WTC11 (cell line): ENCODE results near the gene ZEB1. TPM values are rescaled to one million over a fixed set of nuclear protein-coding genes. Genes with fewer than 3 reads are reported as not detected.

Experiments used
- ATAC-seq: fragments of 200-7000 bp; cut with Tn5 transposase; 2 replicates; pipeline ENCODE4 v1.10.0; 2021; ENCODE audit warnings: mild to moderate bottlenecking, moderate library complexity
- CTCF ChIA-PET: fragments of 300-600 bp; sonication (Branson Sonifier 250); formaldehyde crosslinking; loops from one replicate; lab custom pipeline; 2021; ENCODE audit warnings: antibody characterized with exemption; lab: Charles Lee
- POLR2A ChIA-PET: fragments of 350-600 bp; sonication (Branson Sonifier 250); formaldehyde crosslinking; loops from one replicate; lab custom pipeline; 2021; ENCODE audit warnings: antibody characterized with exemption; lab: Charles Lee
- DNase-seq: peaks from one replicate; pipeline ENCODE4 v3.0.0; 2021; ENCODE audit warnings: low spot score
- H3K27ac Mint-ChIP-seq: 2 replicates; pipeline ENCODE4 v1.8.0; 2021; ENCODE audit warnings: mixed read lengths
- H3K27me3 Mint-ChIP-seq: 2 replicates; pipeline ENCODE4 v1.8.0; 2021; ENCODE audit warnings: low read depth, mild to moderate bottlenecking, moderate library complexity, mixed read lengths
- H3K36me3 Mint-ChIP-seq: 2 replicates; pipeline ENCODE4 v1.8.0; 2021; ENCODE audit warnings: mixed read lengths
- H3K4me1 Mint-ChIP-seq: 2 replicates; pipeline ENCODE4 v1.8.0; 2022; ENCODE audit warnings: mixed read lengths
- H3K4me3 Mint-ChIP-seq: 2 replicates; pipeline ENCODE4 v1.8.0; 2021; ENCODE audit warnings: mild to moderate bottlenecking, moderate library complexity, mixed read lengths
- H3K9me3 Mint-ChIP-seq: 2 replicates; pipeline ENCODE4 v1.8.0; 2021; ENCODE audit warnings: mixed read lengths
- AFF4 ChIP-seq: sonication (generic); formaldehyde crosslinking; IDR thresholded peaks from 2 replicates; pipeline ENCODE4 v1.8.1; 2023; ENCODE audit warnings: mild to moderate bottlenecking, missing genetic modification reagents, borderline replicate concordance
- FOXJ3 ChIP-seq: sonication (generic); formaldehyde crosslinking; IDR thresholded peaks from 2 replicates; pipeline ENCODE4 v1.9.0; 2021; ENCODE audit warnings: missing genetic modification reagents, mild to moderate bottlenecking, borderline replicate concordance
- GABPB1 ChIP-seq: sonication (generic); formaldehyde crosslinking; IDR thresholded peaks from 2 replicates; pipeline ENCODE4 v1.8.1; 2023; ENCODE audit warnings: mild to moderate bottlenecking, missing genetic modification reagents
- JAZF1 ChIP-seq: fragments of 250-450 bp; sonication (Bioruptor Pico); IDR thresholded peaks from 2 replicates; pipeline ENCODE4 v1.9.0; 2021; ENCODE audit warnings: moderate library complexity, mild to moderate bottlenecking, inconsistent platforms
- NFATC4 ChIP-seq: fragments of 250-450 bp; sonication (Bioruptor Pico); IDR thresholded peaks from 2 replicates; pipeline ENCODE4 v1.9.0; 2021; ENCODE audit warnings: mild to moderate bottlenecking
- NFE2L1 ChIP-seq: sonication (generic); formaldehyde crosslinking; IDR thresholded peaks from 2 replicates; pipeline ENCODE4 v1.8.1; 2023; ENCODE audit warnings: missing genetic modification reagents
- NFYB ChIP-seq: sonication (generic); formaldehyde crosslinking; conservative IDR thresholded peaks from 2 replicates; pipeline ENCODE4 v1.8.0; 2022; ENCODE audit warnings: low read depth, missing genetic modification reagents
- NR2C2 ChIP-seq: sonication (generic); formaldehyde crosslinking; IDR thresholded peaks from 2 replicates; pipeline ENCODE4 v1.8.0; 2022; ENCODE audit warnings: mild to moderate bottlenecking, missing genetic modification reagents
- RORB ChIP-seq: fragments of 250-450 bp; sonication (Bioruptor Pico); IDR thresholded peaks from 2 replicates; pipeline ENCODE4 v1.9.0; 2021; ENCODE audit warnings: mild to moderate bottlenecking
- TEAD1 ChIP-seq: sonication (generic); formaldehyde crosslinking; IDR thresholded peaks from 2 replicates; pipeline ENCODE4 v1.8.0; 2022; ENCODE audit warnings: mild to moderate bottlenecking, missing genetic modification reagents
- TEAD4 ChIP-seq: sonication (generic); formaldehyde crosslinking; IDR thresholded peaks from 2 replicates; pipeline ENCODE4 v1.8.0; 2022; ENCODE audit warnings: mild to moderate bottlenecking, missing genetic modification reagents
- USF1 ChIP-seq: sonication (generic); formaldehyde crosslinking; IDR thresholded peaks from 2 replicates; pipeline ENCODE4 v1.8.0; 2022; ENCODE audit warnings: mild to moderate bottlenecking, missing genetic modification reagents
- USF2 ChIP-seq: sonication (generic); formaldehyde crosslinking; IDR thresholded peaks from 2 replicates; pipeline ENCODE4 v1.8.1; 2023; ENCODE audit warnings: mild to moderate bottlenecking, missing genetic modification reagents, moderate library complexity
- ZNF121 ChIP-seq: sonication (generic); formaldehyde crosslinking; IDR thresholded peaks from 2 replicates; pipeline ENCODE4 v1.8.0; 2023; ENCODE audit warnings: missing genetic modification reagents
- ZNF263 ChIP-seq: sonication (generic); formaldehyde crosslinking; IDR thresholded peaks from 2 replicates; pipeline ENCODE4 v1.8.1; 2022; ENCODE audit warnings: low read depth, mild to moderate bottlenecking, moderate library complexity, missing genetic modification reagents
- ZNF532 ChIP-seq: fragments of 250-450 bp; sonication (Bioruptor Pico); IDR thresholded peaks from 2 replicates; pipeline ENCODE4 v1.9.0; 2021; ENCODE audit warnings: mild to moderate bottlenecking, borderline replicate concordance
- total RNA-seq: library from RNA; stranded (reverse); gene quantifications from 3 replicates; pipeline ENCODE4 v1.2.3, GENCODE V29; 2021
- TF ChIP-seq, protein P1 (sequence below): sonication (generic); formaldehyde crosslinking; conservative IDR thresholded peaks from 2 replicates; pipeline ENCODE4 v1.8.1; 2023; ENCODE audit warnings: mild to moderate bottlenecking, low read depth, missing genetic modification reagents, moderate library complexity
- TF ChIP-seq, protein P2 (sequence below): sonication (generic); formaldehyde crosslinking; IDR thresholded peaks from 2 replicates; pipeline ENCODE4 v1.8.1; 2022; ENCODE audit warnings: mild to moderate bottlenecking, missing genetic modification reagents, moderate library complexity, borderline replicate concordance
- TF ChIP-seq, protein P3 (sequence below): fragments of 250-450 bp; sonication (Bioruptor Pico); conservative IDR thresholded peaks from 2 replicates; pipeline ENCODE4 v1.9.0; 2021; ENCODE audit warnings: mild to moderate bottlenecking

ZEB1 gene
- total RNA-seq, 1 experiment from 2014 or later: 0.39 TPM

- no peak for TF ChIP-seq NFYB (CRISPR knock-in tag)
- TF ChIP-seq USF2 (CRISPR knock-in tag): no peak
- TF ChIP-seq, protein P1, sequence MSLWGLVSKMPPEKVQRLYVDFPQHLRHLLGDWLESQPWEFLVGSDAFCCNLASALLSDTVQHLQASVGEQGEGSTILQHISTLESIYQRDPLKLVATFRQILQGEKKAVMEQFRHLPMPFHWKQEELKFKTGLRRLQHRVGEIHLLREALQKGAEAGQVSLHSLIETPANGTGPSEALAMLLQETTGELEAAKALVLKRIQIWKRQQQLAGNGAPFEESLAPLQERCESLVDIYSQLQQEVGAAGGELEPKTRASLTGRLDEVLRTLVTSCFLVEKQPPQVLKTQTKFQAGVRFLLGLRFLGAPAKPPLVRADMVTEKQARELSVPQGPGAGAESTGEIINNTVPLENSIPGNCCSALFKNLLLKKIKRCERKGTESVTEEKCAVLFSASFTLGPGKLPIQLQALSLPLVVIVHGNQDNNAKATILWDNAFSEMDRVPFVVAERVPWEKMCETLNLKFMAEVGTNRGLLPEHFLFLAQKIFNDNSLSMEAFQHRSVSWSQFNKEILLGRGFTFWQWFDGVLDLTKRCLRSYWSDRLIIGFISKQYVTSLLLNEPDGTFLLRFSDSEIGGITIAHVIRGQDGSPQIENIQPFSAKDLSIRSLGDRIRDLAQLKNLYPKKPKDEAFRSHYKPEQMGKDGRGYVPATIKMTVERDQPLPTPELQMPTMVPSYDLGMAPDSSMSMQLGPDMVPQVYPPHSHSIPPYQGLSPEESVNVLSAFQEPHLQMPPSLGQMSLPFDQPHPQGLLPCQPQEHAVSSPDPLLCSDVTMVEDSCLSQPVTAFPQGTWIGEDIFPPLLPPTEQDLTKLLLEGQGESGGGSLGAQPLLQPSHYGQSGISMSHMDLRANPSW (CRISPR knock-in tag): no peak
- TF ChIP-seq ZNF532 (CRISPR knock-in tag): no peak
- TF ChIP-seq, all 79 proteins: peak for 0
These were observed 4.5 kb upstream of the ZEB1 start (continued) for GRCh38 chr10:31314256-31315150.

DNA sequence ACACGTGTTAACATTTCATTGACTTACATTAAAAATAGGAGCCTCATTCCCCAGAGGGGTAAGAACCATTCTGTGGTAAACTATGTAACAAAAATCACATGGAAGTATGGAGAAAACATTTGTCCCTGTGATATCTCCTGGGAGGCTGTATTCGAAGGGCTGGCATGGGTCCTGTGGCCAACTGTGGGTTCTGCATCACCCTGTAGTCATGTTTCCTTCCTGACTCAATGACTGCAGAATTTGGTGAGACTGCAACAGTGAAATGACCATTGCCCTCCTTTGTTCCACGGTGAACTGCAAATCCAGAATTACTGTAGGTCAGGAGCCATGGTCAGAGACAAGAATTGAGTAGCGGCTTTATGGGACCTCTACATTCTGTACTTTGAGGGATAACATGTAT lies 3.6 kb upstream of the ZEB1 start:
- DNase-seq (no peak), ATAC-seq (no peak)
- no peak overlapping the region for H3K4me3 Mint-ChIP-seq
- POLR2A ChIA-PET: no interaction called here
- peaks cover 36% of the 10 kb centered on the region for H3K27me3 Mint-ChIP-seq
- no peak overlapping the region for H3K27ac Mint-ChIP-seq
- H3K4me1 Mint-ChIP-seq: peaks cover 11% of the 10 kb centered on the region
- no peaks in the 10 kb centered on the region for H3K9me3 Mint-ChIP-seq
- CTCF ChIA-PET: no interaction called here
- H3K36me3 Mint-ChIP-seq: no peaks in the 10 kb centered on the region
- TF ChIP-seq FOXJ3 (CRISPR knock-in tag) (no peak), TEAD1 (CRISPR knock-in tag) (no peak), NR2C2 (no peak), RORB (no peak), JAZF1 (CRISPR knock-in tag) (no peak), AFF4 (CRISPR knock-in tag) (no peak), NFATC4 (CRISPR knock-in tag) (no peak), GABPB1 (CRISPR knock-in tag) (no peak), NFE2L1 (CRISPR knock-in tag) (no peak), USF1 (no peak), NFYB (CRISPR knock-in tag) (no peak), ZNF263 (CRISPR knock-in tag) (no peak), TEAD4 (CRISPR knock-in tag) (no peak), ZNF121 (CRISPR knock-in tag) (no peak)
- TF ChIP-seq, protein P2, sequence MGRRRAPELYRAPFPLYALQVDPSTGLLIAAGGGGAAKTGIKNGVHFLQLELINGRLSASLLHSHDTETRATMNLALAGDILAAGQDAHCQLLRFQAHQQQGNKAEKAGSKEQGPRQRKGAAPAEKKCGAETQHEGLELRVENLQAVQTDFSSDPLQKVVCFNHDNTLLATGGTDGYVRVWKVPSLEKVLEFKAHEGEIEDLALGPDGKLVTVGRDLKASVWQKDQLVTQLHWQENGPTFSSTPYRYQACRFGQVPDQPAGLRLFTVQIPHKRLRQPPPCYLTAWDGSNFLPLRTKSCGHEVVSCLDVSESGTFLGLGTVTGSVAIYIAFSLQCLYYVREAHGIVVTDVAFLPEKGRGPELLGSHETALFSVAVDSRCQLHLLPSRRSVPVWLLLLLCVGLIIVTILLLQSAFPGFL (CRISPR knock-in tag): no peak
- TF ChIP-seq, protein P3, sequence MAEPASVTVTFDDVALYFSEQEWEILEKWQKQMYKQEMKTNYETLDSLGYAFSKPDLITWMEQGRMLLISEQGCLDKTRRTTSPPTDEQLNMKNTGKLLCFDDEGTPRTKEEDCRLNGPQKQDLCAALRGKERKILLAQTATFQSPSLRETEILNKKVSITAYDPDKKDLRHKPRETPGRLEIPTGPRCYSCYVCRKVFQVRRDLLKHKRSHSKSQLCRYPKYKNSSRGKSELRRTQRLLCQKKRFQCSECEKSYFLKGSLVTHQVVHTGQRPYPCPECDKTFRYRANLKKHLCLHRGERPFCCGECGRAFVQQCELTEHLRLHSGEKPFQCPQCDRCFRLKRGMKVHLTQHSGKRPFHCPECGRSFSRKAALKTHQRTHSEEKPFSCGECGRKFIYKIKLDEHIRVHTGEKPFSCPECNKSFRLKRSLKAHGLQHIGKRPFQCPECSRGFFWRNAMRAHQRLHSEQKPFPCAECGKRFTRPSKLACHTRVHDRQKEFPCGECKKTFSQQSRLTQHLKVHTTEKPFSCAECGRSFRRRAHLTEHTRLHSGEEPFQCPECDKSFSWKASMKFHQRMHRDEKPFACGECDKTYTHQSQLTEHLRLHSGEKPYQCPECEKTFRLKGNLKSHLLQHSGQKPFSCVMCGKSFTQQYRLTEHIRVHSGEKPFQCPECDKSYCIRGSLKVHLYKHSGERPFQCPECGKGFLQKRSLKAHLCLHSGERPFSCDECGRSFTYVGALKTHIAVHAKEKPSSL (CRISPR knock-in tag): no peak
